A549 (cell line): ENCODE data around the gene ZNF595. TPM values are rescaled to one million over a fixed set of nuclear protein-coding genes. Genes with fewer than 3 reads are reported as not detected.
"Not testable (repeated sequence)": the region's sequence is repeated elsewhere in the genome, so short reads cannot be mapped to it uniquely, and the experiment has no call there.

ENCODE experiments used
- ATAC-seq, 2 experiments: fragments of 200-7000 bp in 1 of 2; fragments of >200 bp in 1 of 2; cut with Nextera tagmentation in 1 of 2; cut with Tn5 transposase in 1 of 2; 3 replicates each; pipeline versions ENCODE4 v1.8.0 to v1.9.1; 2018 to 2020; ENCODE audit warnings: mild to moderate bottlenecking in 1 of 2, moderate library complexity in 1 of 2
- CTCF ChIA-PET: fragments of 300-600 bp; sonication (Branson Sonifier 250); formaldehyde crosslinking; extraction: SDS; loops from one replicate; lab custom pipeline; 2021; ENCODE audit warnings: antibody characterized with exemption, inconsistent platforms; lab: Yijun Ruan, JAX
- POLR2A ChIA-PET: fragments of 350-600 bp; formaldehyde crosslinking; extraction: SDS; loops from one replicate; lab custom pipeline; 2021; ENCODE audit warnings: antibody characterized with exemption, inconsistent platforms; lab: Yijun Ruan, JAX
- DNase-seq, 2 experiments: peaks; one replicate each; pipeline versions ENCODE4 v3.0.0 to v3.0.0-alpha.2; 2011 to 2016; ENCODE audit warnings: low read depth in 1 of 2, low spot score in 1 of 2
- FAIRE-seq: peaks from 2 replicates; lab custom pipeline; 2011; peaks lifted over from hg19 to GRCh38; lab: Jason Lieb, UNC
- H3K27ac ChIP-seq, 2 experiments: fragments of >200 bp; sonication (Bioruptor Twin); formaldehyde crosslinking; 3 replicates each; pipeline ENCODE4 v1.5.1; 2016 to 2017
- H3K4me1 ChIP-seq: fragments of >200 bp; sonication (Bioruptor Twin); formaldehyde crosslinking; 3 replicates; pipeline ENCODE4 v1.6.1; 2016
- H3K4me2 ChIP-seq: fragments of >200 bp; sonication (Bioruptor Twin); formaldehyde crosslinking; 3 replicates; pipeline ENCODE4 v1.6.1; 2016
- H3K4me3 ChIP-seq: fragments of >200 bp; sonication (Bioruptor Twin); formaldehyde crosslinking; 3 replicates; pipeline ENCODE4 v1.5.1; 2016
- H3K9me3 ChIP-seq: fragments of >200 bp; sonication (Bioruptor Twin); formaldehyde crosslinking; 3 replicates; pipeline ENCODE4 v1.6.1; 2016
- WGBS: methylation state at CpG from one replicate; pipeline ENCODE4 v1.1.6; 2017; ENCODE audit errors: missing lambda C conversion rate; 5-methylcytosine and 5-hydroxymethylcytosine counted together
- polyA plus RNA-seq, 4 experiments: library from polyadenylated mRNA; depleted of rRNA in 3 of 4; stranded (reverse); fragments of >200 nt; fragmentation: RNase III in 1 of 4; extraction: RNeasy Plus Mini Kit Qiagen cat#74134 plus additional on column Dnase treatment in 1 of 4; gene quantifications; 2 replicates in 3 of 4; 3 replicates in 1 of 4; pipeline ENCODE4 v1.2.3, GENCODE V29; 2011 to 2017

The ZNF595 gene
- polyA plus RNA-seq, 2 of the 4 experiments (the other 2 are of a cell fraction), result 30.0 to 36.4 TPM

DNA sequence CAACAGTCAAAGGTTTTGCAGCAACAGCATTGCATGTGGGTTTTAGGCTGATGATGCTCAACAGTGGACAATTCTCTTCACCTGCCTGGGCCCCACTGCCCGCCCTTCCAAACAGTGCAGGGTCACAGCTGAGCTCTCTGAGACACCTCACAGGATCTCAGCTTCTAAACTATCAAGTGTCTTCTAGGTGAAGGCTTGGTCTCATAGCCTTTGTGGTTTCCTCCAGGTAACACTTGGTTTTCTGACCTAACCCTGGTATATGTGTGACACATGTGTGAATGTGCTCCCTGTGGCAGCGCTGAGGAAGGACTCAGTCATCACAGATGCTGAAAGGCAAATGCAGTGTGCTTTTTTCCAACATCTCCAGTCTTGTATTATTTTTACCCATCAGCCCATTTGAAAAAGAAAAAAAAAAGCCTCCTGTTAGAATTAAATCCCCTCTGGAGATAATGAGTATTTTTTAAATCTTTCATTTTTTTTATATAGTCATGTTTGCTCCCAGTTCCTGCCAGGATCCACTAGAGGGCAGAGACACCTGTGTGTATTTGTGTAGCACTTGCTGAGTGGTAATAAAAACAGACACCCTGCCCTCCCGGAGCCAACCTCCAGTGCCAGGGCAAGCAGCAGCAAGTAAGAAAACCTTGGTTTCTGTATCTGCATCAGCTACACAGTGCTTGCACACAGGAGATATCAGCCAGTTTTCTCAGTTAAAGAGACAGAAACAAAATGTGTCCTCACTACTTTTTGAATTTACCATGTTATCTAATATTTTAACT lies 24.2 kb upstream of the ZNF595 start:
- FAIRE-seq, H3K4me2 ChIP-seq, H3K9me3 ChIP-seq, DNase-seq, POLR2A ChIA-PET, H3K4me1 ChIP-seq, H3K4me3 ChIP-seq, H3K27ac ChIP-seq: not testable (repeated sequence)
- CTCF ChIA-PET, result interaction anchor here (0.7 to 2.0 kb wide), 7 partner anchors 8 to 39 kb away, joined by 3 to 7 read pairs (median 4); no protein-coding TSS in a partner anchor
- ATAC-seq, result peak in 1 of 2 experiments; percentile 68; a peak in 2 of 6 replicates
- WGBS, result 0% methylated on average over 1 of the region's 3 CpGs

DNA sequence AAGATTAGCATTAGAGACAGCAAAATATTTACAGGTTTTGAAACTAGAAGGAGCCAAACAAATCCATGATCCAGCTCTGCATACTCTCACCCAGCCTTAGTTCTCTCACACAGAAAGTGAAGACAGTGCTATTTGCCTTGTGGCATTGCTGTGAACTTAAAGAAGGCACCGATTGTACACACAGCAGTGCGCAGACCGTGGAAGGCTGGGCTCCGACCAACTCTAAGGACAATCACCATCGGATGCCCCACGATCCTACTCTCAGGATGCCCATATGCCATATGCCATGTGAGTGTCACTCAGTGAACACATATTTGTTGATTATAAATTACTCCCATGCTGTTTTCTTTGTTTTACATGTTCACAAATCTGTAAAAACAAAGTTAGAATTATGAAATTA lies 19.8 kb upstream of the ZNF595 start:
- POLR2A ChIA-PET, CTCF ChIA-PET, H3K9me3 ChIP-seq, H3K4me3 ChIP-seq, FAIRE-seq, H3K4me2 ChIP-seq, H3K4me1 ChIP-seq, DNase-seq, H3K27ac ChIP-seq: not testable (repeated sequence)
- no CpG with 5 or more reads among the region's 6 CpGs for WGBS
- peak in 1 of 2 experiments; percentile 43; a peak in 1 of 6 replicates for ATAC-seq

DNA sequence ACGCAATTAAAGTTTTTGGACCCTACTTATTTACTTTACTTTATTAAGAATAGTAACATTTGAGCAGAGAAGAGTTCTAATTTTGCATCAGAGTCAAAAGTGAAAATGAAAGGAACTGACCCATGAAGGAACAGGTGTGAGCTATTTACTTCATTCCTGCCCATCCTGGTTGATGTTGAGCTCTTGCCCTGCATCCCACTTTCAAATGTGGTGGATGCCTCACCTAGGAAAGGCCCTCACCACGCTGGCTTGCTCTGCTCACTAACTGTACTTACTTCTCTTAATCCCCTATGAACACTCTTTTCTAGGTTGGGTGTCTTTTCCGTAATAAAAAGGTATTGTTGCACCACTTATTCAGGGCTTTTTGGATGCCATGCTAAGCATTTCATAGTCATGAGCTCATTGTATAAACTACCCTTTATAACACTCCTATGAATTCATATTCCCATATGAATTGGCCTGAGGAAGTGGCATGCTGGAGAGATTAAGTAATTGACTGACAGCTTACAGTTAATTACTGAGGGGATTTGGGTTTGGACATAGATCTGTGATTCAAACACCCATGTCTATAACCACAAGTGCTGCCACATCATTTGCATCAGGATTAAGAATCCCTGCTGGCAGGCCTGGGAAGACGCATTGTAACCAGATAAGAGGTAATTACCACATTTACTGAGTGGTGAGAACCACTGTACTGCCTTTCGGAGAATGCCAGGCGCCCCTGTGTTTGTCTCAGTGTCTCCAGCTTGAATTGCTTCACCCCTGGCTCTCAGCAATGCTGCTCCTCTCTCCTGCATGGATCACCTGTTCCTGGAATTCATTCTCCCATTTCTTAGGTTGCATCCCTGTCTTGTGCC lies 16.3 kb upstream of the ZNF595 start:
- ATAC-seq, H3K27ac ChIP-seq, H3K9me3 ChIP-seq, H3K4me2 ChIP-seq, DNase-seq, FAIRE-seq, H3K4me1 ChIP-seq, H3K4me3 ChIP-seq, POLR2A ChIA-PET: not testable (repeated sequence)
- CTCF ChIA-PET, result interaction anchor here (1.0 to 2.6 kb wide), 2 partner anchors 8 to 11 kb away, joined by 3 to 9 read pairs; no protein-coding TSS in a partner anchor
- 7% methylated on average over 5 of the region's 6 CpGs for WGBS

DNA sequence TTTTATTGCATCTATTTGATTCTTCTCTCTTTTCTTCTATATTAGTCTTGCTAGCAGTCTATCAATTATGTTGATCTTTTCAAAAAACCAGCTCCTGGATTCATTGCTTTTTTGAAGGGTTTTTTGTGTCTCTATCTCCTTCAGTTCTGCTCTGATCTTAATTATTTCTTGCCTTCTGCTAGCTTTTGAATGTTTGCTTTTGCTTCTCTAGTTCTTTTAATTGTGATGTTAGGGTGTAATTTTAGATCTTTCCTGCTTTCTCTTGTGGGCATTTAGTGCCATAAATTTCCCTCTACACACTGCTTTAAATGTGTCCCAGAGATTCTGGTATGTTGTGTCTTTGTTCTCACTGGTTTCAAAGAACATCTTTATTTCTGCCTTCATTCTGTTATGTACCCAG lies 14.9 kb upstream of the ZNF595 start:
- POLR2A ChIA-PET, H3K27ac ChIP-seq, H3K4me3 ChIP-seq, DNase-seq, H3K9me3 ChIP-seq, H3K4me2 ChIP-seq, H3K4me1 ChIP-seq, FAIRE-seq, ATAC-seq: not testable (repeated sequence)
- CTCF ChIA-PET, result interaction anchor here (2.6 kb wide), 1 partner anchor 10 kb away, joined by 9 read pairs; no protein-coding TSS in a partner anchor

DNA sequence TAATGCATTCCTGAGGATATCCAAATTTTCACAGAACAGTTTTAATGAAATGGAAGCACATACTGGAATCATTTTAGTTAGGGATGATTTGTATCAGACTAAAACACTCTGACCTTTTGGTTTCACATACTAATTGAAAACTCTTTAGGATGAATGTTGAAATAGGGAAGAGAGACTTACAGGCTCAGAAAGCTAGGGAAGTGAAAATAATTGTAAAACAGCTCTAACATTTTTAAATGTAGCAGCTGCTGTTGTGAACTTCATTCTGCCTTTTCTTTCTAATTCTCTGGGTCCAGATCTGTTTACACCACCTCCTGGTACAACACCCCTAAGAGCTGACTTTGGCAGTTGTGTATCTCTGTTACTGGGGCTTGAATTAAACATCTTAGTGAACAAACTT lies 9.7 kb upstream of the ZNF595 start:
- H3K4me2 ChIP-seq, ATAC-seq, H3K4me1 ChIP-seq, H3K9me3 ChIP-seq, DNase-seq, FAIRE-seq, POLR2A ChIA-PET, H3K4me3 ChIP-seq, H3K27ac ChIP-seq: not testable (repeated sequence)
- CTCF ChIA-PET, result interaction anchor here (1.1 to 2.4 kb wide), 3 partner anchors 9 to 15 kb away, joined by 3 to 9 read pairs (median 7); partner anchors contain the start of gene ZNF595

DNA sequence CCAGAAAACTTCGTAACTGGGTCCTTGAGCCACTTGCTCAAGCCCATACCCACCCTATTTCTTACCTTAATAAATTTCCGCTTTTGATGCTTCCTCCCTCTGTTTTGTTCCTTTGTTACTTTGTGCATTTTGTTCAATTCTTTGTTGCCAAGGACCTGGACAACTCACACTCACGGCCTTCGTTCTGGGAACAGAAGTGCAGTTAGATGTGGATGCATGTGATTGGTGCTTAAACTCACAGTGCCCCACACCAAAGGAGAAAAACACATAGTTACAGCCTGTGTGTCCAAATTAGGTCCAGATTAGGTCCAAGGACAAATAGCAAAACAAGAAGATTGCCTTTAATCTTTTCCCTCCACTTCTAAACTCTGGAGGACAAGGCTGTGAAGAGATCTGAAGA lies 1.9 kb upstream of the ZNF595 start:
- H3K9me3 ChIP-seq, POLR2A ChIA-PET, H3K27ac ChIP-seq, ATAC-seq, FAIRE-seq, H3K4me1 ChIP-seq, DNase-seq, H3K4me3 ChIP-seq, H3K4me2 ChIP-seq, CTCF ChIA-PET: not testable (repeated sequence)
- WGBS, result 41% methylated on average over 4 of the region's 4 CpGs

DNA sequence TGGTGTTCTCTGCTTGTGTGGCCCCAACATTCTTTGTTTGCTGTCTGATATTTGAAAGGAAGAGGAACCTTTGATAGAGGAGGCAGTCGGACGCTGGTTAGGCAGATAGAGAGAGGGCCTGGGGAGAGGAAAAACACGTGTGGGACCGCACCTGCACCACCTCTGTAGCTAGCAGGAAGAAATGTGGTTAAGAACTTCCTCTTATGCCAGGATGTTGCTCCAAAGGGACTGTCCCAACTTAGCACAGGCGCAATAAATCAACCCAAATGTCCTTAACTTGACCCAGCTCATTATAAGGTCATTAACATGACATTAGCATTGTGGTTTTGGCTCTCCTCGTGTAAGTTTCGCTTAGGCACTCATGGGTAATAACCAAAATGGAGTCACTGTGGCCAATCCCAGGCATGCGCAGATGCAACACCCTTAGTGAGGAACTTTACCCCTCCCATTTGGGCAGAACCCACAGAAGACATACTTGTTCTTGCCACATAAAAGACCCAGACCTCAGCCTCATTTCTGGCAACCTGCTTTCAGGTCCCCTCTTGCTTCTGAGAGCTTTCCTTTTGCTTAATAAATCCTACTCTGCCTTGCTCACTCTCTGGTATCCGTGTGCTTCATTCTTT lies 1.4 kb upstream of the ZNF595 start:
- H3K27ac ChIP-seq, H3K4me2 ChIP-seq, FAIRE-seq, POLR2A ChIA-PET, ATAC-seq, H3K9me3 ChIP-seq, H3K4me3 ChIP-seq, H3K4me1 ChIP-seq, DNase-seq: not testable (repeated sequence)
- CTCF ChIA-PET, result interaction anchor here (2.3 kb wide), 1 partner anchor 9 kb away, joined by 9 read pairs; no protein-coding TSS in a partner anchor
- WGBS, result 60% methylated on average over 3 of the region's 9 CpGs

DNA sequence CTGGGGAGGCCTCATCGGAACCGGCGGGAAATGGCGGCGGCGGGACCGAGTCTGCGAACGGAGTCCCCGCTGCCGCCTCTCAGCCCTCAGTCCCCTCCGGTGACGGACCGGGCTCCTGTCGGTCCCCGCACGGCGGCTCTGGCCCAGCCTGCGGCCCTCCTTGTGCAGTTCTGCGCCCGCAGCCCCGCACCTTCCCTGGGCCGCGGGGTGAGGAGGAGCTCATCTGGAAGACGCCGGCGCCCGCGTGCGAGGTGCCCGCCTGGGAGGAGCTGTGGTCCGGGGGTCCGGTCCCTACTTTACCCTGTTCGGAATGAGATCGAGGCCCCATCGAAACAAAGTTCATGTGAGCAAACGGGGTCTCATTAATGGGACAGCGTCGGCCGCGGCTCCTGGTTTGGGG lies 400 bp downstream of the ZNF595 start:
- H3K4me3 ChIP-seq, result peak overlapping the region; percentile 41; the same call in 2 of the 3 replicates
- CTCF ChIA-PET, result interaction anchor here (1.5 to 2.3 kb wide), 3 partner anchors 10 to 11 kb away, joined by 3 to 9 read pairs (median 5); no protein-coding TSS in a partner anchor
- WGBS, result no CpG with 5 or more reads among the region's 41 CpGs
- H3K4me1 ChIP-seq, H3K9me3 ChIP-seq, DNase-seq, FAIRE-seq, H3K4me2 ChIP-seq: not testable (repeated sequence)
- POLR2A ChIA-PET, result interaction anchor here (1.0 kb wide), 1 partner anchor 12 kb away, joined by 3 read pairs; no protein-coding TSS in a partner anchor
- ATAC-seq, result peak; percentile 22 to 41; a peak in 4 of 6 replicates
- peak overlapping the region in 1 of 2 experiments; percentile 71; a peak in 2 of 6 replicates for H3K27ac ChIP-seq

DNA sequence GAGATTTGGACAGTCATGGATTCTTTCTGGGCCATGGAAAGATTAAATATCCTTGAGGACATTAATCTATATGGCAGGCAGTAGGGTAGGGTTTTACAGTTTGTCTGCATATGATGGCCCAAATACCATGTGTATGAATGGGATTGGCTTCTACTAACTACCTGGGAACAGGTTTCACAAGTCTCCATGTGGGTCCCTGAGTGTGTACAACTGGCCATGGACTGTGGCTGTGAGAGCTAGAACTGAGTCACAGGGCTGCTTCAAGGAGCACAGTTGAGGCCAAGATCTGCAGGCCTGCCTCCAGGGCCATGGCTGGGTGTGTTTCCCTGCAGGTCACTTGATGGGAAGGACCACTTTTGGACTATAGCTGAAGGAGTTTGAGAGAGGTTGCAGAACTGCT lies 11.6 kb downstream of the ZNF595 start:
- FAIRE-seq, ATAC-seq, H3K9me3 ChIP-seq, H3K4me1 ChIP-seq, H3K27ac ChIP-seq, H3K4me2 ChIP-seq, POLR2A ChIA-PET, DNase-seq, H3K4me3 ChIP-seq: not testable (repeated sequence)
- CTCF ChIA-PET, result interaction anchor here (0.8 kb wide), 1 partner anchor 10 kb away, joined by 3 read pairs; no protein-coding TSS in a partner anchor
